Measurements from ENCODE around the gene COX11.
A peak's percentile ranks its signal among the peaks of the same experiment; 100 is the strongest.

Gene COX11

GRCh38 chr17:54976316-54976715 is 7.9 kb upstream of the COX11 start:
- Histone ChIP-seq H3K9ac (ENCODE audit: low read depth, low read length) (no peak overlapping the region), H3K36me3 (ENCODE audit: insufficient read depth, low read length) (no peaks in the 10 kb centered on the region), H3K9me3 (ENCODE audit: control insufficient read depth, insufficient read depth, low read length) (peaks cover 4% of the 10 kb centered on the region), H3K4me1 (ENCODE audit: insufficient read depth, low read length) (no peaks in the 10 kb centered on the region)

GRCh38 chr17:54974759-54975158 is 6.3 kb upstream of the COX11 start:
- Histone ChIP-seq H3K36me3 (ENCODE audit: insufficient read depth, low read length) (no peaks in the 10 kb centered on the region), H3K4me1 (ENCODE audit: insufficient read depth, low read length) (0 out of 2 replicates have a peak, but pooled peaks cover 3% of the 10 kb centered on the region), H3K9ac (ENCODE audit: low read depth, low read length) (no peak overlapping the region), H3K9me3 (ENCODE audit: control insufficient read depth, insufficient read depth, low read length) (no peaks in the 10 kb centered on the region)

GRCh38 chr17:54972406-54973138 is 4.1 kb upstream of the COX11 start:
- Histone ChIP-seq H3K9ac (ENCODE audit: low read depth, low read length) (no peak overlapping the region), H3K9me3 (ENCODE audit: control insufficient read depth, insufficient read depth, low read length) (no peaks in the 10 kb centered on the region), H3K36me3 (ENCODE audit: insufficient read depth, low read length) (no peaks in the 10 kb centered on the region), H3K4me1 (ENCODE audit: insufficient read depth, low read length) (0 out of 2 replicates have a peak, but pooled peaks cover 6% of the 10 kb centered on the region)

- H3K4me1 ChIP-seq (ENCODE audit: insufficient read depth, low read length) = 0 out of 2 replicates have a peak, but pooled peaks cover 6% of the 10 kb centered on the region
- no peaks in the 10 kb centered on the region for H3K9me3 ChIP-seq (ENCODE audit: control insufficient read depth, insufficient read depth, low read length)
- no peak overlapping the region for H3K9ac ChIP-seq (ENCODE audit: low read depth, low read length)
- no peaks in the 10 kb centered on the region for H3K36me3 ChIP-seq (ENCODE audit: insufficient read depth, low read length)
Observed at GRCh38 chr17:54971901-54972300, 3.4 kb upstream of the COX11 start.

GRCh38 chr17:54971147-54971546 is 2.7 kb upstream of the COX11 start:
- Histone ChIP-seq H3K36me3 (ENCODE audit: insufficient read depth, low read length) (no peaks in the 10 kb centered on the region), H3K4me1 (ENCODE audit: insufficient read depth, low read length) (0 out of 2 replicates have a peak, but pooled peaks cover 6% of the 10 kb centered on the region), H3K9me3 (ENCODE audit: control insufficient read depth, insufficient read depth, low read length) (no peaks in the 10 kb centered on the region), H3K9ac (ENCODE audit: low read depth, low read length) (no peak overlapping the region)

GRCh38 chr17:54969658-54970572 is 1.5 kb upstream of the COX11 start:
- Histone ChIP-seq H3K4me1 (ENCODE audit: insufficient read depth, low read length) (0 out of 2 replicates have a peak, but pooled peaks cover 6% of the 10 kb centered on the region), H3K9ac (ENCODE audit: low read depth, low read length) (peak overlapping the region; percentile 97), H3K9me3 (ENCODE audit: control insufficient read depth, insufficient read depth, low read length) (no peaks in the 10 kb centered on the region), H3K36me3 (ENCODE audit: insufficient read depth, low read length) (no peaks in the 10 kb centered on the region)

GRCh38 chr17:54968988-54969332 is 506 bp upstream of the COX11 start:
- Histone ChIP-seq H3K36me3 (ENCODE audit: insufficient read depth, low read length) (0 out of 2 replicates have a peak, but pooled peaks cover 3% of the 10 kb centered on the region), H3K9ac (ENCODE audit: low read depth, low read length) (peak overlapping the region; percentile 97), H3K4me1 (ENCODE audit: insufficient read depth, low read length) (0 out of 2 replicates have a peak, but pooled peaks cover 6% of the 10 kb centered on the region), H3K9me3 (ENCODE audit: control insufficient read depth, insufficient read depth, low read length) (no peaks in the 10 kb centered on the region)

GRCh38 chr17:54967621-54968261 is 713 bp downstream of the COX11 start:
- Histone ChIP-seq H3K4me1 (ENCODE audit: insufficient read depth, low read length) (0 out of 2 replicates have a peak, but pooled peaks cover 6% of the 10 kb centered on the region), H3K36me3 (ENCODE audit: insufficient read depth, low read length) (0 out of 2 replicates have a peak, but pooled peaks cover 3% of the 10 kb centered on the region), H3K9ac (ENCODE audit: low read depth, low read length) (peak overlapping the region; percentile 97), H3K9me3 (ENCODE audit: control insufficient read depth, insufficient read depth, low read length) (no peaks in the 10 kb centered on the region)

GRCh38 chr17:54956791-54957190 is 11.7 kb downstream of the COX11 start:
- no peak overlapping the region for H3K9ac ChIP-seq (ENCODE audit: low read depth, low read length)
- H3K4me1 ChIP-seq (ENCODE audit: insufficient read depth, low read length) = peaks cover 9% of the 10 kb centered on the region; the same call in 1 of the 2 replicates
- H3K36me3 ChIP-seq (ENCODE audit: insufficient read depth, low read length) = peaks cover 16% of the 10 kb centered on the region; the same call in 1 of the 2 replicates
- no peaks in the 10 kb centered on the region for H3K9me3 ChIP-seq (ENCODE audit: control insufficient read depth, insufficient read depth, low read length)

- H3K36me3 ChIP-seq (ENCODE audit: insufficient read depth, low read length) = peaks cover 30% of the 10 kb centered on the region
- H3K9me3 ChIP-seq (ENCODE audit: control insufficient read depth, insufficient read depth, low read length) = no peaks in the 10 kb centered on the region
Observed at GRCh38 chr17:54951286-54951685, 17.2 kb downstream of the COX11 start.

GRCh38 chr17:54950116-54950515 is 18.3 kb downstream of the COX11 start:
- no peaks in the 10 kb centered on the region for H3K9me3 ChIP-seq (ENCODE audit: control insufficient read depth, insufficient read depth, low read length)
- H3K36me3 ChIP-seq (ENCODE audit: insufficient read depth, low read length) = peaks cover 32% of the 10 kb centered on the region
- H3K9ac ChIP-seq (ENCODE audit: low read depth, low read length) = no peak overlapping the region
- H3K4me1 ChIP-seq (ENCODE audit: insufficient read depth, low read length) = no peaks in the 10 kb centered on the region

More at GRCh38 chr17:54951286-54951685, 17.2 kb downstream of the COX11 start:
- no peak overlapping the region for H3K9ac ChIP-seq (ENCODE audit: low read depth, low read length)
- H3K4me1 ChIP-seq (ENCODE audit: insufficient read depth, low read length) = no peaks in the 10 kb centered on the region

- Histone ChIP-seq H3K9ac (ENCODE audit: low read depth, low read length) (no peak overlapping the region), H3K4me1 (ENCODE audit: insufficient read depth, low read length) (no peaks in the 10 kb centered on the region), H3K9me3 (ENCODE audit: control insufficient read depth, insufficient read depth, low read length) (no peaks in the 10 kb centered on the region), H3K36me3 (ENCODE audit: insufficient read depth, low read length) (peaks cover 32% of the 10 kb centered on the region)
Observed at GRCh38 chr17:54948380-54948779, 20.1 kb downstream of the COX11 start.

- no peaks in the 10 kb centered on the region for H3K4me1 ChIP-seq (ENCODE audit: insufficient read depth, low read length)
- no peaks in the 10 kb centered on the region for H3K9me3 ChIP-seq (ENCODE audit: control insufficient read depth, insufficient read depth, low read length)
- peaks cover 32% of the 10 kb centered on the region for H3K36me3 ChIP-seq (ENCODE audit: insufficient read depth, low read length)
- H3K9ac ChIP-seq (ENCODE audit: low read depth, low read length) = no peak overlapping the region
Observed at GRCh38 chr17:54947396-54947795, 21.1 kb downstream of the COX11 start.

GRCh38 chr17:54945671-54946070 is 22.8 kb downstream of the COX11 start:
- H3K4me1 ChIP-seq (ENCODE audit: insufficient read depth, low read length) = no peaks in the 10 kb centered on the region
- H3K36me3 ChIP-seq (ENCODE audit: insufficient read depth, low read length) = peaks cover 29% of the 10 kb centered on the region
- no peak overlapping the region for H3K9ac ChIP-seq (ENCODE audit: low read depth, low read length)
- no peaks in the 10 kb centered on the region for H3K9me3 ChIP-seq (ENCODE audit: control insufficient read depth, insufficient read depth, low read length)
